Measurements from ENCODE around the gene VBP1. TPM values are rescaled to one million over a fixed set of nuclear protein-coding genes. Genes with fewer than 3 reads are reported as not detected.
"Not testable (repeated sequence)": the region's sequence is repeated elsewhere in the genome, so short reads cannot be mapped to it uniquely, and the experiment has no call there.

Gene VBP1
- total RNA-seq, 1 donor from 2014 or later = 47.0 TPM

GRCh38 chrX:155259752-155260151 lies 43.5 kb downstream of the VBP1 start:
- peaks cover 0 to 4% (median 0%) of the 10 kb centered on the region in 3 donors for H3K27me3 ChIP-seq (ENCODE audit: control insufficient read depth in 3 of 3, insufficient read depth in 3 of 3, low read length in 3 of 3)
- H3K4me1 ChIP-seq (ENCODE audit: control insufficient read depth in 3 of 3, insufficient read depth in 3 of 3, low read length in 3 of 3) = no peaks in the 10 kb centered on the region
- H3K9me3 ChIP-seq (ENCODE audit: control insufficient read depth in 3 of 3, low read length in 3 of 3) = no peaks in the 10 kb centered on the region
- H3K9ac ChIP-seq (ENCODE audit: low read depth in 1 of 3, low read length in 3 of 3) = no peak overlapping the region
- no peak overlapping the region for H3K4me3 ChIP-seq (ENCODE audit: low read length in 3 of 3)
- H3K36me3 ChIP-seq (ENCODE audit: control insufficient read depth in 3 of 3, insufficient read depth in 3 of 3, low read length in 3 of 3) = no peaks in the 10 kb centered on the region
- H3K27ac ChIP-seq (ENCODE audit: low read depth, low read length) = no peak overlapping the region

DNA sequence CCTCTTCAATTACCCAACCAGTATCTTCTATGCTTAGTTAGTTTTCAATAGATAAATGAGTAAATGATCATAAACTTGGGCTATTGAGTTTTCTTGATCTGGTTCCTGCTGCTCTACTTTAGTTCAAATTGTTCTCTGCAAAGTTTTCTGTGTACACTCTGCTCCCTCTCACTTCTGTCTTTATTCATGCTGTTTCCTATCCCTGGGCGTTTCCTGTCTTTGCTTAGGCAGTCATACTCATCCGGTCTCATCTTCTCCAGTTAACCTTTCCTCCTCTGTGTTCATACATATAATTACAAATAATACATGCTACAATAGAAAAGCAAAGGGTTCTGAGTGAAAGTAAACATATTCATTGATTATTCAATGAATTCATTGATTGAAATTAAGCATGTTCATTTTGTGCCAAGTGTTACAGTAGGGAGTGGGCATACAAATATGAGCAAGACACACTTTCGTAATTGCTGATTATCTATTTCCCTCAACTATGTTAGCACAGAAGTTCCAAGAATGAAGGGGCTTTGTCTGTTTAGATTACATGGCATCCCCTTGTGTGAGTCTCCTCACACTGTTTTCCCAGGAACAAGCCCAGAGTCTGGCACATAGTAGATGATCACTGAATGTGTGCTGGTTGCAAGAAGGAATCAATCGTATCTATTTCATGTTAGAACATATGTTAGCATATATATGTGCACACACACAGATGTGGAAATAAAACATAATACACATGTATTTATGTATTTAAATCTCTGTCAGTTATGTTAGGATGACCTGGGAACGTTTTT lies 46.9 kb downstream of the VBP1 start:
- Histone ChIP-seq H3K9me3 (ENCODE audit: control insufficient read depth in 3 of 3, low read length in 3 of 3) (no peaks in the 10 kb centered on the region), H3K4me1 (ENCODE audit: control insufficient read depth in 3 of 3, insufficient read depth in 3 of 3, low read length in 3 of 3) (no peaks in the 10 kb centered on the region), H3K27me3 (ENCODE audit: control insufficient read depth in 3 of 3, insufficient read depth in 3 of 3, low read length in 3 of 3) (peaks cover 0 to 4% (median 0%) of the 10 kb centered on the region in 3 donors), H3K36me3 (ENCODE audit: control insufficient read depth in 3 of 3, insufficient read depth in 3 of 3, low read length in 3 of 3) (no peaks in the 10 kb centered on the region), H3K9ac (ENCODE audit: low read depth in 1 of 3, low read length in 3 of 3) (no peak overlapping the region), H3K27ac (ENCODE audit: low read depth, low read length) (no peak overlapping the region), H3K4me3 (ENCODE audit: low read length in 3 of 3) (no peak overlapping the region)

GRCh38 chrX:155263854-155264628 lies 47.8 kb downstream of the VBP1 start, which contains the start of gene RAB39B:
RAB39B (minus strand) TSS chrX:155264491; CDS start chrX:155264288, 203 bp downstream.
- H3K27me3 ChIP-seq (ENCODE audit: control insufficient read depth in 3 of 3, insufficient read depth in 3 of 3, low read length in 3 of 3) = peaks cover 0 to 4% (median 0%) of the 10 kb centered on the region in 3 donors
- H3K9ac ChIP-seq (ENCODE audit: low read depth in 1 of 3, low read length in 3 of 3) = no peak within 1 kb of the TSS
- H3K4me3 ChIP-seq (ENCODE audit: low read length in 3 of 3) = peak within 1 kb of the TSS in 2 of 3 donors; percentile 35 to 49
- no peaks in the 10 kb centered on the region for H3K36me3 ChIP-seq (ENCODE audit: control insufficient read depth in 3 of 3, insufficient read depth in 3 of 3, low read length in 3 of 3)
- no peaks in the 10 kb centered on the region for H3K4me1 ChIP-seq (ENCODE audit: control insufficient read depth in 3 of 3, insufficient read depth in 3 of 3, low read length in 3 of 3)
- H3K27ac ChIP-seq (ENCODE audit: low read depth, low read length) = no peak within 1 kb of the TSS
- H3K9me3 ChIP-seq (ENCODE audit: control insufficient read depth in 3 of 3, low read length in 3 of 3) = no peaks in the 10 kb centered on the region

- H3K9me3 ChIP-seq (ENCODE audit: control insufficient read depth in 3 of 3, low read length in 3 of 3) = no peaks in the 10 kb centered on the region
- H3K27me3 ChIP-seq (ENCODE audit: control insufficient read depth in 3 of 3, insufficient read depth in 3 of 3, low read length in 3 of 3) = peaks cover 0 to 4% (median 0%) of the 10 kb centered on the region in 3 donors
- no peak overlapping the region for H3K4me3 ChIP-seq (ENCODE audit: low read length in 3 of 3)
- no peaks in the 10 kb centered on the region for H3K4me1 ChIP-seq (ENCODE audit: control insufficient read depth in 3 of 3, insufficient read depth in 3 of 3, low read length in 3 of 3)
- H3K36me3 ChIP-seq (ENCODE audit: control insufficient read depth in 3 of 3, insufficient read depth in 3 of 3, low read length in 3 of 3) = no peaks in the 10 kb centered on the region
- no peak overlapping the region for H3K9ac ChIP-seq (ENCODE audit: low read depth in 1 of 3, low read length in 3 of 3)
- no peak overlapping the region for H3K27ac ChIP-seq (ENCODE audit: low read depth, low read length)
Observed at GRCh38 chrX:155266439-155266838, 50.2 kb downstream of the VBP1 start.

GRCh38 chrX:155267995-155268394 lies 51.7 kb downstream of the VBP1 start:
- H3K27ac ChIP-seq (ENCODE audit: low read depth, low read length); H3K9me3 ChIP-seq (ENCODE audit: control insufficient read depth in 3 of 3, low read length in 3 of 3); H3K9ac ChIP-seq (ENCODE audit: low read depth in 1 of 3, low read length in 3 of 3); H3K4me1 ChIP-seq (ENCODE audit: control insufficient read depth in 3 of 3, insufficient read depth in 3 of 3, low read length in 3 of 3); H3K4me3 ChIP-seq (ENCODE audit: low read length in 3 of 3); H3K36me3 ChIP-seq (ENCODE audit: control insufficient read depth in 3 of 3, insufficient read depth in 3 of 3, low read length in 3 of 3); H3K27me3 ChIP-seq (ENCODE audit: control insufficient read depth in 3 of 3, insufficient read depth in 3 of 3, low read length in 3 of 3): not testable (repeated sequence)

- no peaks in the 10 kb centered on the region for H3K4me1 ChIP-seq (ENCODE audit: control insufficient read depth in 3 of 3, insufficient read depth in 3 of 3, low read length in 3 of 3)
- H3K27ac ChIP-seq (ENCODE audit: low read depth, low read length) = no peak overlapping the region
- H3K36me3 ChIP-seq (ENCODE audit: control insufficient read depth in 3 of 3, insufficient read depth in 3 of 3, low read length in 3 of 3) = no peaks in the 10 kb centered on the region
- no peak overlapping the region for H3K4me3 ChIP-seq (ENCODE audit: low read length in 3 of 3)
- no peaks in the 10 kb centered on the region for H3K27me3 ChIP-seq (ENCODE audit: control insufficient read depth in 3 of 3, insufficient read depth in 3 of 3, low read length in 3 of 3)
- H3K9me3 ChIP-seq (ENCODE audit: control insufficient read depth in 3 of 3, low read length in 3 of 3) = no peaks in the 10 kb centered on the region
- no peak overlapping the region for H3K9ac ChIP-seq (ENCODE audit: low read depth in 1 of 3, low read length in 3 of 3)
Observed at GRCh38 chrX:155270969-155271368, 54.7 kb downstream of the VBP1 start.

- peaks cover 0 to 4% (median 0%) of the 10 kb centered on the region in 3 donors for H3K36me3 ChIP-seq (ENCODE audit: control insufficient read depth in 3 of 3, insufficient read depth in 3 of 3, low read length in 3 of 3)
- H3K4me3 ChIP-seq (ENCODE audit: low read length in 3 of 3) = no peak overlapping the region
- no peaks in the 10 kb centered on the region for H3K9me3 ChIP-seq (ENCODE audit: control insufficient read depth in 3 of 3, low read length in 3 of 3)
- H3K27me3 ChIP-seq (ENCODE audit: control insufficient read depth in 3 of 3, insufficient read depth in 3 of 3, low read length in 3 of 3) = no peaks in the 10 kb centered on the region
- no peak overlapping the region for H3K9ac ChIP-seq (ENCODE audit: low read depth in 1 of 3, low read length in 3 of 3)
- no peak overlapping the region for H3K27ac ChIP-seq (ENCODE audit: low read depth, low read length)
- H3K4me1 ChIP-seq (ENCODE audit: control insufficient read depth in 3 of 3, insufficient read depth in 3 of 3, low read length in 3 of 3) = no peaks in the 10 kb centered on the region
Observed at GRCh38 chrX:155279873-155280272, 63.6 kb downstream of the VBP1 start.

Other genes starting within 250 kb of the VBP1 start
- 4.2 TPM for gene F8, start 193.7 kb upstream of the VBP1 start, total RNA-seq
- 45.9 TPM for gene FUNDC2, start 189.6 kb upstream of the VBP1 start, total RNA-seq
- 6.8 TPM for gene CMC4, start 145.3 kb upstream of the VBP1 start, total RNA-seq
- gene MTCP1, start 145.3 kb upstream of the VBP1 start, total RNA-seq = 20.9 TPM
- gene BRCC3, start 145.0 kb upstream of the VBP1 start, total RNA-seq = 4.2 TPM
- under 0.01 TPM for gene RAB39B, start 48.0 kb downstream of the VBP1 start, total RNA-seq
- gene CLIC2, start 118.2 kb downstream of the VBP1 start, total RNA-seq = 3.1 TPM
- gene F8A2, start 165.6 kb downstream of the VBP1 start, total RNA-seq = not detected
- gene F8A3, start 242.2 kb downstream of the VBP1 start, total RNA-seq = not detected

Measured in skeletal muscle tissue (tissue), 4 donors.